ENCODE data around the gene MAMDC4.
"Not testable (repeated sequence)": the region's sequence is repeated elsewhere in the genome, so short reads cannot be mapped to it uniquely, and the experiment has no call there.

The MAMDC4 gene

DNA sequence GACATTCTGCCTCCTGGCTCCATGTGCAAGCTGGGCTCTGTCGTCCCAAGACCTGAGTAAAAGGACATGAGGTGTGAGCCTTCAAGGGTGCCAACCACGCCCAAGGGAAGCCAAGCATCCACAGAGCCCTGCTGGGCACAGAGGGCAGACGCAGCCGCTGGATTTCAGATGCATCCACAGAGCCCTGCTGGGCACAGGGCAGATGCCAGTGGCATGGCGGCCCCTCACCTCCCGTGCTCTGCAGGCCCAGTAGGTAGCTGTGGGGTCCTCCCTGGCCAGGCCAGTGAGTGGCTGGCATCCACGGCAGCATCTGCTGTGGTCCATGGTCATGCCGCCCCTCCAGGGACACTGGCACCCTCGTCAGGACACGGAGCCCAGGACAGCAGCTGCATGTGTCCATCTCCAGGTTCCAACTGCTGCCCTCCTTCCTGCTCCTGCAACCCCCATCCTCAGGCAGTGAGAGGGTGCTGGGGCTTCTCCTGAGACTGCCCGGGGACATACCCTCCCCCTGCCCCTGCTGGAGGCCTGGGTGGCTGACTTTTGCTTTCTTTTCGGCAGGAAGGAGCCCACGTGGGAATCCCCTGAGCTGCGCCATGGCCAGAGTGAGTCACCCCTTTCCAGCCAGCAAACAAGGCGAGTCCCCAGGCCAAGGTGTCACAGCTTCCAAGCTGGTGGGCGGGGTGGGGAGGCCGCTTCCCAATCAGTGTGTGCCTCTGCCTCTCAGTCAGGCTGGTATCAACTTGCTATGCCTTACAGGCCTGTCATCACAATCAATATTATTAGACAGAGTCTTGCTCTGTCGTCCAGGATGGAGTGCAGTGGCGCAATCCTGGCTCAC is 30.2 kb downstream of the MAMDC4 start:
- in situ Hi-C loops (cut with HindIII; ENCODE audit: low sequenced_read_pairs), result no loop called here

DNA sequence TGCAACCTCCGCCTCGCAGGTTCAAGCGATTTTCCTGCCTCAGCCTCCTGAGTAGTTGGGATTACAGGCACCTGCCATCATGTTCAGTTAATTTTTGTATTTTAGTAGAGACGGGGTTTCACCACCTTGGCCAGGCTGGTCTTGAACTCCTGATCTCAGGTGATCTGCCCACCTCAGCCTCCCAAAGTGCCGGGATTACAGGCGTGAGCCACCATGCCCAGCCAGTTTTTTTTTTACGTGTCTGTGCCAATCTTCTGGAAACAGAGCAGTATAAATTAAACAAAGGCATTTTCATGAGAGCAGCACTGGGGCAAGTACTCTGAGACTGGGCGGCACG is 30.8 kb downstream of the MAMDC4 start:
- in situ Hi-C loops (cut with HindIII; ENCODE audit: low sequenced_read_pairs), result not testable (repeated sequence)

DNA sequence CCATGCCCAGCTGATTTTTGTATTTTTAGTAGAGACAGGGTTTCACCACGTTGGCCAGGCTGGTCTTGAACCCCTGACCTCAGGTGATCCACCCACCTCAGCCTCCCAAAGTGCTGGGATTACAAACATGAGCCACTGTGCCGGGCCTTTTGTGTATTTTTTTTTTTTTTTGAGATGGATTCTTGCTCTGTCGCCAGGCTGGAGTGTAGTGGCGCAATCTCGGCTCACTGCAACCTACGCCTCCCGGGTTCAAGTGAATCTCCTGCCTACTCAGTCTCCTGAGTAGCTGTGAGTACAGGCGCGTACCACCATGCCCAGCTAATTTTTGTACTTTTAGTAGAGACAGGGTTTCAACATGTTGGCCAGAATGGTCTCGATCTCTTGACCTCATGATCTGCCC is 31.5 kb downstream of the MAMDC4 start:
- in situ Hi-C loops (cut with HindIII; ENCODE audit: low sequenced_read_pairs), result not testable (repeated sequence)

DNA sequence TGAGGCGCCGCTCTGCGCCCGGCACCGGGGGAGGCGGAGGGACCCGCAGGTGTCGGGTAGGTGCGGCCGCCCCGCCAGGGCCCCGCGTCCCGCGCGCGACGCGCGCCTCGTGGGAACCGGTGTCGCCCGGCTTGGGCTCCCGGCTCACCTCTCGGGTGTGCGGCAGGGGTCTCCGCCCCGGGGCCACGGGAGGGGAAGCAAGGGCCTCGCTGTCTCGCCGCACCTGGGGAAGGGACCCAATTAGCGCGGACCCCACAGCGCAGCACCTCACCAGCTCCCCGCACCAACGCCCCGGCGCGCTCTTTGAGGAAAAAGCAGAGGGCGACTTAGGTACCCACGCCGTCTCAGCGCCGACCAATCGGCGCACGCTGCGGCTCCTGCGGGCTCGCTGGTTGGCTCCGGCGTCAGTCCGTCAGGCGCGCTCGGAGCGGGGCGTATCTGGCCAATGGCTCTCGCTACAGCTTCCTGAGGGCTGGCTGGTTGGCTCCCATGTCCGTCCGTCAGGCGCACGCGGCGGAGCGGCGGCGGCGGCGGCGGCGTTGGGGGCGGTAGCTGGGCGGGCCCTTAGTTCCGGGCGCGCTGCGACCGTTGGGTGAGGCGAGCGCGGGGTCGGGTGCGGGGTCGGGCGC is 33.9 kb downstream of the MAMDC4 start, which contains the start of gene TRAF2:
TRAF2 (plus strand) TSS at position 567 of the 629 bp plus-strand sequence. CDS start 12,225 bp downstream, outside the sequence.
- in situ Hi-C loops (cut with HindIII; ENCODE audit: low sequenced_read_pairs), result loop anchor here (5.0 kb wide), 1 partner anchor 41 kb away; no protein-coding TSS in a partner anchor

DNA sequence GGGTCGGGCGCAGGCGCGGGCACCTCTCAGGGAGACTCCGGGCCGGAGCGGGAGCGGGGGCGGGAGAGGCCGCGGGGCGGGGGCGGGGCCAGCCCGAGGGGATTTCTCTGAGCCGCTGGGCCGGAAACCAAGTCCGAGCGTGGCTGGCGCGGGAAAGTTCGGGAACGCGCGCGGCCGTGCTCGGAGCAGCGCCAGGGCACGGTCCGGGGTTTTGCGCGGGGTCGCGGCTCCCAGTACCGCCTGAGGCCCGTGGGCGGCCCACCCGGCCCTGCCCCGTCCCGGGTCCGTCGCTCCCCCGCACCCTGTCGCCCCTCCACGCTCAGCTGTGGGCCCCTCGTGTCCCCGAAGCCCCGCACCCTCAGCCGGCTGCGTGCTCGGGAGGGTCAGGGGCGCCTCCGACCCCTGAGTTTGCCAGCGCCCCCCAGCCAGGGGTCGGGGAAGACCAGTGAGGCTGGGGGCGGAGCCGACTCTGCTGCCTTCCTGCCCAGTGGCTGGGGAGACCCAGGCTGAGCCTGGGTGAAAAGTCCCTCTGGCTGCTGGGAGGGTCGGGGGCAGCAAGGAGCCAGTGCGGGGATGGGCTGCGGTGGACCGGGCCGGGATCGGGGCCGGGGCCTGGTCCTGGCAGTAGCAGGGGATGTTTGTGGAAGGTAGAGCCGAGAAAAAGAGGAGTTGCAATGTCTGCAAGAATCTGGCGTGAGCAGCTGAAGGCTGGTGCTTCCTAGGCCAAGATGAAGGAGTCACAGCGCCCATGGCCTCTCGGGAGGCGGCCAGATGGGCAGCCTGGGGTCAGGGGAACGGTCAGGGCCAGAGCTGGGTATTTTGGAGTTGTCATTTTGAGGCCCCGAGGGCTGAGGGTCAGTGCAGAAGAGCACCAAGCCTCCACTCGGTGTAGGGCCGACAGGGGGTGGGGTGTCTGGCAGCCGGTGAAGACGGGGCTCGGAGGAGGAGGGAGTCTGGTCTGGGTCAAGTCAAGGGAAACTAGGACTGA is 34.8 kb downstream of the MAMDC4 start:
- in situ Hi-C loops (cut with HindIII; ENCODE audit: low sequenced_read_pairs), result loop anchor here (5.0 kb wide), 1 partner anchor 40 kb away; no protein-coding TSS in a partner anchor

DNA sequence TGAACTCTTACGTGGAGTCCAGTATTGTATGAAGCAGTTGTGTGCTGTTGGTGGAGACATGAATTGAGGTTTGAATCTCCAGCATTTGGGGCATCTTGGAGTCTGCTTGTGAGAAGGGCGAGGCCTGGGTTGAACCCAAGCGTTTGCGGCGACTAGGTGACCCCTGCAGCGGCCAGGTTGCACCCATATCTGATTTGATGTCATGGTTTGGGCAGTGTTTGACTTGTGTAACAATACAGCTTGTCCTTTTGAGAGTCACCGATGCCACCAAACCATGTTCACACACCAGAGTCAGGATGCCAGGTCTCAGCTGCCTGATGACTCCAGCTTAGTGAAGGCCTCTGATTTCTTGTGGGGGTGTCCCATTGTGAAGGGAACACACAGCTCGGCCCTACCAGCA is 36.3 kb downstream of the MAMDC4 start:
- in situ Hi-C loops (cut with HindIII; ENCODE audit: low sequenced_read_pairs), result loop anchor here (5.0 kb wide), 1 partner anchor 39 kb away; no protein-coding TSS in a partner anchor

DNA sequence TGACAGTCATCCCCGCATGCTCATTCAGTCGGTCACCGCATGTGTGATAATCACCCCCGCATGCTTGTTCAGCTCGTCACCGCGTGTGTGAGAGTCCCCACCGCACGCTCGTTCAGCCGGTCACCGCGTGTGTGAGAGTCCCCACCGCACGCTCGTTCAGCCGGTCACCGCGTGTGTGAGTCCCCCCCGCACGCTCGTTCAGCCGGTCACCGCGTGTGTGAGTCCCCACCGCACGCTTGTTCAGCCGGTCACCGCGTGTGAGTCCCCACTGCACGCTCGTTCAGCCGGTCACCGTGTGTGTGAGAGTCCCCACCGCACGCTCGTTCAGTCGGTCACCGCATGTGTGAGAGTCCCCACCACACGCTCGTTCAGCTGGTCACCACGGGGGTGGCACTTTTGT is 37.7 kb downstream of the MAMDC4 start:
- in situ Hi-C loops (cut with HindIII; ENCODE audit: low sequenced_read_pairs), result loop anchor here (5.0 kb wide), 1 partner anchor 37 kb away; no protein-coding TSS in a partner anchor

DNA sequence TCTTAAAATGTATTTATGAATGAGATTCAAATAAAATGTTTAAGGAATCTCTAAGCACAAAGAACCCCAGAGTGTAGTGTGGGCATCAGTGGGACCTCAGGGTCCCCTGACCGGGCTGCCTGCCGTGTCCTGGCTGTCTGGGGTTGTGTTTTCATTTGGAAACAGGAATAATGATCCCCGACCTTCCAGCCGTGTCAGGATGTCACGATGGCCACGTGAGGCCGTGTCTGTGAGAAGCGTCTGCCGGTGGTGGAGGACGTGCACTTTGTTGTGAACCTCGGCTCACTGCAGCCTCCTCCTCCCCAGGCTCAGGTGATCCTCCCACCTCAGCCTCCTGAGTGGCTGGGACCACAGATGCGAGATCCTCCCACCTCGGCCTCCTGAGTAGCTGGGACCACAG is 38.5 kb downstream of the MAMDC4 start:
- in situ Hi-C loops (cut with HindIII; ENCODE audit: low sequenced_read_pairs), result no loop called here

DNA sequence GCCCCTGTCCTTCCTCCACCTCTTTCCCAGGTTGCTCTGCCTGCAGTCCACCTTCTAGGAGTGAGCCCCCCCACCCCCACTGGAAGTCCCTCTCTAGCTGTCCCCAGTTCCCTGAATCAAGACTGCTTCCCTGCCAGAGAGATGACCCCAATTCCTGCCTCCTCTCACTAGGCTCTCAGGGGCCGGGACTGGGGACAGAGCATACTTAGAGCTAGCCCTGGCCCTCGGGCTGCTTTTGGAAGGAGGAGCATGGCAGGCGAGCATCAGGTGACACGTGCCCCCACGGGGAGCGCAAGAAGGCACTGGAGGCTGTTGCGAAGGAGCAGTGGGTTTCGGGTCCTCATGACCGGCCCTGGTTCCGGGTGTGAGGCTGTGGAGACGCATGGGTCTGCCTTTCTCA is 43.9 kb downstream of the MAMDC4 start:
- in situ Hi-C loops (cut with HindIII; ENCODE audit: low sequenced_read_pairs), result no loop called here

DNA sequence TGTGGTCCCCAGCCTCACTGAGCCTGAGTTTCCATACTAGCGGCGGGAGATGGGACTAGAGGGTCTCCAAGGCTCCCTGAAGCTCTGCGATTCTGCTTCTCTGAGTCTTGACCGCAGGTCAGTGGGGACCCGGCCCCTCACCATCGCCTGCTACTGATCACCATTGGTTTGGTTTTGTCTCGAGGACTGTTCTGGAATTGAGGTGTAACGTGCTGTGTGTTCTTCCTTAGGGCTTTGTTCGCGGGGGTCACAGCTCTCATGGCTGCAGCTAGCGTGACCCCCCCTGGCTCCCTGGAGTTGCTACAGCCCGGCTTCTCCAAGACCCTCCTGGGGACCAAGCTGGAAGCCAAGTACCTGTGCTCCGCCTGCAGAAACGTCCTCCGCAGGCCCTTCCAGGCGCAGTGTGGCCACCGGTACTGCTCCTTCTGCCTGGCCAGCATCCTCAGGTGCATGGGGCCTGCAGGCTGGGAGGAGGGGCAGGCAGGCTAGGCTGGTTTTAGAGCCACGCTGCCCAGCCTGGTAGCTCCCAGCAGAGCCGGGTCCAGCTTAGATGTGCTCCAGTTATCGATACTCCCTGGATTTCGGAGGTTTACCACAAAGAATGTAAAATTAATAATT is 46.4 kb downstream of the MAMDC4 start:
- in situ Hi-C loops (cut with HindIII; ENCODE audit: low sequenced_read_pairs), result no loop called here

DNA sequence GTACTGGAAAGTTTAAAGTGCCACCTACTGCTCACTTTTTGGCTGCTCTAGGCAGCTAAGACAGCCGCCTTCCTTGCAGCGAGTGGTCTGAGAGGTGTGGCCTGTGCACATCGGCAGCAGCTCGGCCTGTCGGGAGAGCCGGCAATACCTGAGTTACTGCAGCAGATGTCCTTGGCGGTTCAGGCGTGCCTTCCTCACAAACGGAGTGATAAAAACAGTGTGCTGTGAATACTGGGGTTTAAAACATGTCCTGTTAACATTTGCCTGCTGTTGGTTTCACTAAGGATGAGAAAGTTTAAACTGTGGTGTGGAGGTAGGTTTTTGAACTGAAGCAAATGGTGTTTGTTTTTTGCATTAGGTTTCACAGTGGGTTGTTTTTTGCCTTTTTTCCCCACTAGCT is 47.0 kb downstream of the MAMDC4 start:
- in situ Hi-C loops (cut with HindIII; ENCODE audit: low sequenced_read_pairs), result no loop called here

DNA sequence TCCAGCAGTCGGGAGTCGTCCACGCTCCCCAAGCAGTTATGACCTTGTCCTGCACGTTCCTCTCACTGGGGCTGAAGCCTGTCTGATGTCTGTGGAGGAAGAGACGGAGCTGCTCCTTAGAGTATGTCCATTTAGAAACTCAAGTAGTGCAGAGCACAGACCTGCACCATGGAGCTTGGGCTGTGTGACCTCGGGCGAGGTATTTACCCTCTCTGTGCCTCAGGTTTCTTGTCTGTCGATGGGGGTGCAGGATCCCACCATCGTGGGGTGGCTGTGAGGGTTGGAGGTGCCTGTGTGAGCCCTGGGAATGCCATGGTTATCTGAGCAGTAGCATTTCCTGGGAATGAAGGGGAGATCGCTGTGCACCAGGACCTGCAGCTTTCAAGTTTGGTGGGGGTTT is 48.4 kb downstream of the MAMDC4 start:
- in situ Hi-C loops (cut with HindIII; ENCODE audit: low sequenced_read_pairs), result no loop called here

DNA sequence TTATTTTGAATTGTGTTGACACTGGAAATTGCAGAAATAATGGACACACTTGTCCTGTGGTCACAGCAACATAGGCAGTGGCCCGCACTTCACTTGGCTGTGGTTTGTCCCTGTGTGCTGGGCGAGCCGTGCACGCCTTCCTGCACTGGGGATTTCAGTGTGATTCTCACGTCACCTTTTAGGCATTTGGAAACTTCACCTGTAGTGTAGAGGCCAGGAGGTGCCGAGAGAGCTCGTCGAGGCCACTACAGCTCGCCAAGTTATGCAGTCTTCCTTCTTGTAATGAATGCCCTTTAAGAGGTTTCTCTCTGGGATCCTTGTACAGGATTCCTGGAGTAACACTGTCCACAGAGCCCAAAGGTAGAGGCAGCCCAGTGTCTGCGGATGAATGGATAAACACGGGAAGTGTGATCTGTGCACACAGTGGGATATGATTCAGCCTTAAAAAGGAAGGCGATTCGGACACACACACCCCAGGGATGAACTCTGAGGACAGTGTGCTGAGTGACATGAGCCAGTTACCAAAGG is 48.9 kb downstream of the MAMDC4 start:
- in situ Hi-C loops (cut with HindIII; ENCODE audit: low sequenced_read_pairs), result no loop called here

DNA sequence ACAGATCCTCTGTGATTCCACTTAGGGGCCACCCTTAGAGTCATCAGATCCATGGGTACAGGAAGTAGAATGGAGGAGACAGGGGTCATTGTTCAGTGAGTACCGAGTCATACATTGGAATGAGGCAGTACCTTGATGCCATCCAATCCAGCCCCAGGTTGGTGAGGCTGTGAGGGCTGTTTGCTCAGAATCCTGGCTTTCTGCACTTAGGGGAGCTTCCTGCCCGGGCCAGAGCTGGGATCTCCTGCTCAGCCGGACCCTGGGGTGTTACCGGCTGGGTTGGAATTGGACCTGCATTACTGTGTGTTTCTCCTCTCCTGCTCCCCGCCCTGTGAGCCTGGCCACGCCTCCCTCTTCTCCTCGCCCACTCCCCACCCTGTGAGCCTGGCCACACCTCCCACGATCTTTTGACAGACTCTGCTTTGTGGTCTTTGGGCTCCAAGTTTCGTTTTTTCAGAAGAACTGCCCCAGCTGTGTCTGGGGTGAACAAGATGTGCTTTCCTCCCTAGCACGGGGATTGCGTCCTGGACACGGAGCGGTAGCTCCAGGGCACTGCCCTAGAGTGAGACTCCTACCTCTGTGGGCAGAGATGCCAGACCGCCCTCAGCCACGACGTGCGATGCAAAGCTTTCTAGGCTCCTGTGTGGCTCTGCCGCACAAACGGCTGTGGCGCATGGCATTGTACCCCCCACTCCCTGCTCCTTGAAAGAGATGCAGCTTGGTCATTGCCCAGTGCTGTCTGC is 49.5 kb downstream of the MAMDC4 start:
- in situ Hi-C loops (cut with HindIII; ENCODE audit: low sequenced_read_pairs), result no loop called here

DNA sequence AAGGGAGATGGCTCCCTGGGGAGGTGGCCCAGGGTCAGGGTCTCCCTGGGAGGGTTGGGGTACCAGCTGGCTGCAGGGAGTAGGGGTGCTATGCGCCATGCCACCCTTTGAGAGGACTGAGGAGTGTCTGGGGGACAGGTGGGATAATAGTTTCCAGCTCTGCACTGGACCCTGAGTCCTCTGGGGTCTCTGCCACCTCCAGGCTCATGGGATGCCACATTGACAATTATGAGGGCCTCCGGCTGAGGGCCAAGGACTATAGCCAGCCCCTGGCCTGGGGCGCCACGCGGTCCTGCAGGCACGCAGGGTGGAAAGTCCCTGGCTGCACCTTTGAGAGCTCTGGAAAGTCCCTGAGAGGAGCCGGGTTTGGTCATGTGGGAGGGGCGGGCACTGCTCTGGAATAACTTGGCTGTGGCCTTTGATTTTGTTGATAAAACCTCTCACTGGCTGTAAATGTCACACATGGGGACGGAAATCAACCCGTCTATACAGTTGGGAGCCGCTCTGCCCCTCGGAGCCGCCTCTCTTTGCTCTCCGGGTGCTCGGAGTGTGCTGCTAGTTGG is 50.2 kb downstream of the MAMDC4 start:
- in situ Hi-C loops (cut with HindIII; ENCODE audit: low sequenced_read_pairs), result no loop called here

DNA sequence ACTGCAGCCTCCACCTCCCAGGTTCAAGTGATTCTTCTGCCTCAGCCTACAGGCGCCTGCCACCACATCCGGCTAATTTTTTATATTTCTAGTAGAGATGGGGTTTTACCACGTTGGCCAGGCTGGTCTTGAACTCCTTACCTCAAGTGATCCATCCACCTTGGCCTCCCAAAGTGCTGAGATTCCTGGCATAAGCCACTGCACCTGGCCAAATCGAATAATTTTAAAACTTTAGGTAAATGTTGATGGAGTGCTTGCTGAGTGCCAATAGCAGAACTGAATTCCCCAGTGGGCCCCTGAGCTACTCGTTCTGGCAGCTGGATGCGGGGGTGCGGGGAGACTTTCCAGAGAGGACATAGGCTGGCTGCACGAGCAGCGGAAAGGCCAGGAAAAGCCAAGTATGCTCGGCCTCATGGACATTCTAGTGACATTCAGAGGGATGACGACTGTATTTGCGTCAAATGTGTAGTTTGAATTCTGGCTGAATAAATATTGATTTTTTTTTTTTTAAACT is 51.0 kb downstream of the MAMDC4 start:
- in situ Hi-C loops (cut with HindIII; ENCODE audit: low sequenced_read_pairs), result no loop called here

DNA sequence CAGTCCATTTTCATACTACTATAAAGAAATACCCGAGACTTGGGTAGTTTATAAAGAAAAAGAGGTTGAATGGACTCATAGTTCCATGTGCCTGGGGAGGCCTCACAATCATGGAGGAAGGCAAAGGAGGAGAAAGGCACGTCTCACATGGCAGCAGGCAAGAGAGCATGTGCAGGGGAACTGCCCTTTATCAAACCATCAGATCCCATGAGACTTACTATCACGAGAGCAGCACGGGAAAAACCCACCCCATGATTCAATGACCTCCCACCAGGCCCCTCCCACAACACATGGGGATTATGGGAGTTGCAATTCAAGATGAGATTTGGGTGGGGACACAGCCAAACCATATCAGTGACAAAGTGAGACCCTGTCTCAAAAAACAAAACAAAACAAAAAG is 54.1 kb downstream of the MAMDC4 start:
- in situ Hi-C loops (cut with HindIII; ENCODE audit: low sequenced_read_pairs), result no loop called here

DNA sequence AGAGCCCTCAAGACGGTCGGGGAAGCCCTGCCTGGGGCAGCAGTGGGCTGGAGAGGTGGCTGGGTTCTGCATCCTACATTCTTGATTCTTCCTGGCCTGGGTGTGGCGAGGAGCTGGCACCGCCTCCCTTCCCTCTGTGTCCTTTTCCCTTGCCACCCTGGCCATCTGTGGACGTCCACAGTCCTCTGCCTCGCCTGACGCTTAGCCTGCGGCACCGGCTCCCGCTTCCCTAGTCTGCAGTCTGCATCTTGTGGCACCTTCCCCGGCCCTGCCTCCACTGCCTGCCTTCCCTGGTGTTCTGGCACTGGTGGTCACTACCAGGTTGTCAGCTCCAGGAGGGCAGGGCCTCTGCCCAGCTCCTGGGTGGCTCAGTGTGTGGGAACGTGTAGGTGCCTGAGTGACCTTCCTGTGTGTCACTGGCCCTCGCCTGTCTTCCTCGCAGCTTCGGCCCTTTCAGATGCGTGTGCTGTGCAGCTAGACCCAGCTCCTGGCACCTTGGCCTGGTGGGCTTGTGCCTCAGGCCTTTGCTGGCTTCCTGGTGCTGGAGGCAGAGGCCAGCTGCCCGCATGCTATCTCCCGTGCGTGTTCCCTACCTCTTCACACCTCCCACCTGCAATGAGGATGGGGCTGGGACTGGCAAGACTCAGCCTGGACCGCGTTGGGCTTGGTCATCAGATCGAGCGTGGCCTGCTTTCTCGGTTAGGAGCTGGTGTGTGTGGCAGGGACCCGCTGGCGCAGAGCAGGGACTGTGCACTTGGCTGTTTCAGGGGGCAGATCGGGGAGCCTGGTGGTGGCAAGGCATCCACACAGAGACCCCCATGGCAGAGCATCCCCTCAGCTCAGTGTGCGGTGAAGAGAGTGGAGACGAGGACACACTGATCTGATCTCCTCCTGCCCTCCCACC is 55.1 kb downstream of the MAMDC4 start:
- in situ Hi-C loops (cut with HindIII; ENCODE audit: low sequenced_read_pairs), result no loop called here

Data from endothelial cell of hepatic sinusoid (primary cell).